GM11168 (cell line): ENCODE data around the gene CHDH.

ENCODE experiments used
- in situ Hi-C: fragments of 300-500 bp; cut with MboI; formaldehyde crosslinking; loops from one replicate; pipeline ENCODE4 v1.12.0; 2022; ENCODE audit warnings: low sequenced_read_pairs; ENCODE audit not compliant: unreplicated experiment

CHDH gene

DNA sequence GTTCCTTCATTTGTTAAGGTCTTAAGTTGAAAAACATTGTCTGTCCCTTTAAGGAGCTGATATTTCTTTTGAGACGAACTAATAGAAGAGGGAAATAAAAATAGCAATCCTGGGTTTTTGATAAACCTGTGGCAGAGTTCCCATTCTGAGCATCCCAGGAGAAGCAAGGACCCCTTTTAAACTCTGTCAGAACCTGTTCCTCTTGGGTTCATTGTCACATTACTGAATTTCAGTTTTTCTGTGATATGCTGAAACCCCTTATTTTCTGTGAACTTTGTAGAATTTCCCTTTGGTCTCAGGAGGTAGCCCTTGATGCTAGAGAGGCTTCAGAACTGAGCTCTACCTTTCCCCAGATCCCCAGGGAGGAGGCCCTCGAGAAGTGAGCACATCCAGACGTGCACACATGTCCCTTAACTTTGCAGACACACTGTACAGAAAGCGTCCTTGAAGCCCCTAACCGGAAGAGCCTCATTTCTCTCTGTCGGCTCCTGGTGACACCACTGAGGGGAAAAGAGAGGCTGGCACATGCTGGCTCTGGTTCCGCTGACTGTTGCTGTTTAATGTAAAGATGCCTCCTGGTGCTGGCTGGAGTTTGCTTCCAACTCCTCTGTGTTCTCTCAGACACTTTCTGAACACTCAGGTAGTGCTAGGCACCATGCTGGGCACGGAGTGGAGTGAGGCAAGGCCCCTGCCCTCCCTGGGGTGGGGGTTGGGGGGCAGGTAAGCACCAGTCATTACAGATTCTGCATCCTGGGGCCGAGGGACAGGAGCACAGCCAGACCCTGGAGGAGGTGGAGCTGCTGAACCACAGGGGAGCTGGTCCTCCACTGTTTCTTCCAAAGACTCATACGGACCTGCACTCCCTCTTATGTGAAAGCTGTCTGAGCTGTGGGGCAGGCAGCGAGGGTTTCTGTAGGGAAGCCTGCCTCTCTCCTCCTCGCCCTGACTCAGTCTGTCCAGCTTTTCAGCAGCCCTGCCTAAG is 77.5 kb downstream of the CHDH start:
- in situ Hi-C loops, result no loop called here

DNA sequence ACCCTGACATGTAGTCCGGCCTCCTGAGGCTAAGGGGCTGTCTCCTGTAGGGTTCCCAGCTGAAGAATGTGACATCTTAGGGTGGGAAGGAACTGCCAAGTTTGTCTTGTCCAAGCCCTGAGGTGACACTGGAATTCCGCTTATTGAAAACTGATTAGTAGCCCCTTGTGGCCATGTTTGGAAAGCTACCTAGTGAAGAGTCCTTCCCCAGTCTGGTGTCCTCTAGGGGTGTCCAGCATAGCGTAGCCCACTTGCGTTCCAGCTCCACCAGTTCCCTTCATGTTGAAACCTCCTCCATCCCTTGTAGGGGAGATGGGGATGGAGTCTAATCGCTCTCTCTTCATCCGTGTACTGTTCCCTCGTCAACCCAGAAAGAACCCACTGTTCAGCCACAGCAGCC is 79.5 kb downstream of the CHDH start:
- in situ Hi-C loops, result no loop called here

DNA sequence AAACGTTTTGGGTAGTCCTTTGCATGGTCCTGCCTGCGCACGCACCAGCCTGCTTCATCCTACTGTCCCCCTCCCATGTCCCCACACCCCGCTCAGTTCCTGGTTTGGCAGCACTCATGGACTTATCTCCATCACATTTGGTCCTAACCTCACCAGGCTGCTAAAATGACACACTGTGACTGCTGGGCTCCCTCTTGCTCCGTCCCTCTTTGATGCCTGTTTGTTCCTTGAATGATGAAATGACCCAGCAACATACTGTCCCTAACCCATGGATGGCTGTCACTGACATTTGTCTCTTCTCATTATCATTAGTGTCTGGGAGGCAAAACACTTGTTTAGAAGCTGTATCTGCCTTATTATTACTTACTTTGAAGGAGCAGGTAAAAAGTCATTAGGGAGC is 80.5 kb downstream of the CHDH start:
- in situ Hi-C loops, result no loop called here

DNA sequence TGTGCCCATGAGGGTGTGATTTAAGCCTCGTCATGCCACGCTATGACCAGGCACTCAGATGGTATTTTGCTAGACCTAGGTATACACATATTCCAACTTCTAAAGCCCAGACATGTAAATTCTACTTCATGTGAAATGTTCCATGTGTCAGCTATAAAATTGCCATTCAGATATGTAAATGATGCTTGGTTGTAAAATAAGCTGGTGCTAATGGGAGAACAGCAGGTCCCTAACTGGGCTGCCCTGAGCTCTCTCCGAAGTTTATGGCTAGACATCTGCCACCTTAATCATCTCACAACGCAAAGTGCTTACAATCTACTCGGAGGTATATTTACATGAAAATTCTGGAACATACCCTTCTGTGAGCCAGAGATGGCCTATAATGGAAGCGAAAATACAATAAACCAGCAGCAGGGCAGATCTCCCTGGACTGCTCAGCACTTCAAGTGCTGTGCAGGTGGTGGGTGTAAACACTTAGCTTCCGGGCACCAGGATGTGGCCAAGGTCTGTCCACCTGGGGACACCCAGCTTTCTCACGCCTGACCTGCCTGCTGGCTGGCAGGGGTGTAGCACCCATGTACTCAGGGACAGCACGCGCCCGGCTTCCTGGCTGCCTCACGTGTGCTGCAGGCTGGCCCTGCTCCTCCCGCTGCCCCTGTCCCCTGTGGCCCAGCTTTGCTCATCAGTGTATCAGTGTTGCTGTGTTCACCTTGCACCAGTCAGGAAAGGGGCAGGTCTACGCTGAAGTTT is 82.0 kb downstream of the CHDH start:
- in situ Hi-C loops, result no loop called here

DNA sequence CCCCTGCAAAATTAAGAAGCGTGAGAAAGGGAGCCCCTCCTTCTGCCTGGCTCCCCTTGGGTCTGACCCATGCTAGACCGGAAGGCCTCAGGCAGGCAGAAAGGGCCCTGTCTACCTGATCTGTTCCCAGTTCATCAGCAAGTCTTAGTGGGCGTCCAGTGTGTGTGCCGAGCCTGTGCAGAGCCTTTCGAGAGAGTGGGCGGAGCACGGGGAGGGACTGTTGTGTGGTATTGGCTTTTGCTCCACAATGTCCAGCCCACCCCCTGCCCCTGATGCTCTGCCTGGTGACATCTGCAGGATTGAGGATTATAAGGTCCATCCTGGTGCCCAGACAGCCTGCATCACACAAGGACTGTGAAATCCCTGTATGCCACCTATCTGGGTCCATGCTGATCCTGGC is 82.9 kb downstream of the CHDH start:
- in situ Hi-C loops, result no loop called here
